Spleen (tissue), 11 donors: Measurements from ENCODE around the gene KRT84. TPM values are rescaled to one million over a fixed set of nuclear protein-coding genes. Genes with fewer than 3 reads are reported as not detected.

Source experiments
- DNase-seq: peaks from one replicate; pipeline ENCODE4 v3.0.0-alpha.2; 2020
- H3K27ac ChIP-seq, 8 donors: fragments of 200-600 bp; sonication (generic) in 7 of 8; 1 replicate in 4 of 8; 2 replicates in 4 of 8; pipeline versions ENCODE4 v1.5.0 to v1.8.0; 2016 to 2021; ENCODE audit warnings: inconsistent platforms in 4 of 8, mild to moderate bottlenecking in 4 of 8, moderate library complexity in 1 of 8
- H3K27me3 ChIP-seq, 7 donors: fragments of 200-600 bp; sonication (generic) in 6 of 7; replicated peaks in 1 of 7; 1 replicate in 4 of 7; 2 replicates in 3 of 7; pipeline versions ENCODE4 v1.5.0 to v1.8.0; 2016 to 2021; ENCODE audit warnings: inconsistent platforms in 3 of 7, mild to moderate bottlenecking in 1 of 7
- H3K36me3 ChIP-seq, 6 donors: fragments of 200-600 bp; sonication (generic) in 5 of 6; 1 replicate in 4 of 6; 2 replicates in 2 of 6; pipeline versions ENCODE4 v1.5.0 to v1.8.0; 2016 to 2021; ENCODE audit warnings: inconsistent platforms in 2 of 6
- H3K4me1 ChIP-seq, 6 donors: fragments of 200-600 bp; sonication (generic) in 5 of 6; 1 replicate in 3 of 6; 2 replicates in 3 of 6; pipeline versions ENCODE4 v1.5.0 to v1.8.0; 2016 to 2021; ENCODE audit warnings: inconsistent platforms in 3 of 6
- H3K4me3 ChIP-seq, 8 donors: fragments of 200-600 bp; sonication (generic) in 7 of 8; 1 replicate in 4 of 8; 2 replicates in 4 of 8; pipeline versions ENCODE4 v1.5.0 to v1.8.0; 2016 to 2021; ENCODE audit warnings: inconsistent platforms in 4 of 8, mild to moderate bottlenecking in 4 of 8, moderate library complexity in 2 of 8
- H3K9me3 ChIP-seq, 8 donors: fragments of 200-600 bp; sonication (generic) in 7 of 8; 1 replicate in 4 of 8; 2 replicates in 4 of 8; pipeline versions ENCODE4 v1.5.0 to v1.8.0; 2016 to 2021; ENCODE audit warnings: inconsistent platforms in 4 of 8
- CTCF ChIP-seq, 11 experiments: fragments of 200-600 bp in 7 of 11; fragments of 450-650 bp in 4 of 11; sonication (generic) in 4 of 11; IDR thresholded peaks in 8 of 11; conservative IDR thresholded peaks in 3 of 11; 1 replicate in 7 of 11; 2 replicates in 4 of 11; pipeline versions ENCODE4 v1.4.0 to v1.8.0; 2016 to 2021; ENCODE audit warnings: antibody characterized with exemption in 11 of 11, inconsistent platforms in 4 of 11, mild to moderate bottlenecking in 1 of 11
- POLR2A ChIP-seq, 3 donors: fragments of 450-650 bp; IDR thresholded peaks; one replicate each; pipeline ENCODE4 v1.5.1; 2017; ENCODE audit warnings: antibody characterized with exemption in 3 of 3, mild to moderate bottlenecking in 1 of 3
- POLR2AphosphoS5 ChIP-seq, 3 donors: sonication (generic); formaldehyde crosslinking; IDR thresholded peaks; one replicate each; pipeline ENCODE4 v1.5.1; 2017; ENCODE audit warnings: antibody characterized with exemption in 3 of 3
- WGBS, 5 donors: extraction: QIAGEN DNeasy Blood & Tissue Kit in 3 of 5; methylation state at CpG; one replicate each; pipeline versions ENCODE4 v1.1.5 to v1.1.7; 2013 to 2018; 5-methylcytosine and 5-hydroxymethylcytosine counted together
- intact Hi-C: fragments of 100-400 bp; cut with DNase I; formaldehyde crosslinking; loops from one replicate; pipeline ENCODE4 v1.15.0; 2023; ENCODE audit warnings: low total_unique reads
- polyA plus RNA-seq, 3 donors: library from polyadenylated mRNA; stranded (reverse); fragments of 200-250 nt; gene quantifications; one replicate each; pipeline ENCODE4 v1.2.1, GENCODE V29; 2013
- total RNA-seq, 7 donors: library from RNA; depleted of rRNA in 3 of 7; stranded (reverse); fragments of >200 nt in 3 of 7; fragmentation: NEBNext Ultra II Directional in 4 of 7; extraction: Animal tissue kit (Norgen Biotek cat#: 25700) in 4 of 7; gene quantifications; one replicate each; pipeline versions ENCODE4 v1.1.0 to v1.2.1, GENCODE V29; 2016 to 2021
- donor health status: healthy with polysubstance abuse.
- donor health status: DM: no; HTN: no; CAD: no; lungs with moderate emphysema.
- donor health status: DM: no; HTN: no; CAD: no.
- donor health status: Bipolar disorder and iron deficiency.
- donor health status: healthy.
- donor health status: DM: no; HTN: no; CAD: no.
- donor health status: DM: yes; HTN: yes; CAD: no.

Gene KRT84
- total and polyA plus RNA-seq, 10 donors: 0.52 TPM; not detected in 9

- H3K4me3 ChIP-seq: no peak overlapping the region
- H3K27ac ChIP-seq: no peak overlapping the region
- WGBS, 5 donors: 85 to 98% (median 93%) methylated on average over 6 to 12 of the region's 12 CpGs
- TF ChIP-seq CTCF (IDR thresholded peaks at IDR 0.05 in 8 of 11, conservative IDR thresholded peaks at IDR 0.05 in 3 of 11) (no peak), POLR2A (IDR thresholded peaks at IDR 0.05) (no peak), POLR2AphosphoS5 (IDR thresholded peaks at IDR 0.05) (no peak)
- intact Hi-C loops: no loop called here
- no peaks in the 10 kb centered on the region for H3K36me3 ChIP-seq
- H3K27me3 ChIP-seq: peaks cover 0 to 8% (median 0%) of the 10 kb centered on the region in 7 donors
- peaks cover 0 to 11% (median 0%) of the 10 kb centered on the region in 8 donors for H3K9me3 ChIP-seq
- no peaks in the 10 kb centered on the region for H3K4me1 ChIP-seq
- peak; percentile 59 for DNase-seq
These were observed 41.3 kb downstream of the KRT84 start for GRCh38 chr12:52344111-52344510.

GRCh38 chr12:52343550-52343949, 41.9 kb downstream of the KRT84 start:
- no peak overlapping the region for H3K4me3 ChIP-seq
- H3K27me3 ChIP-seq: peaks cover 0 to 10% (median 0%) of the 10 kb centered on the region in 7 donors
- intact Hi-C loops: no loop called here
- 68 to 100% (median 92%) methylated on average over 2 of the region's 2 CpGs for WGBS, 5 donors
- peaks cover 0 to 11% (median 0%) of the 10 kb centered on the region in 8 donors for H3K9me3 ChIP-seq
- no peaks in the 10 kb centered on the region for H3K4me1 ChIP-seq
- DNase-seq: peak; percentile 49
- TF ChIP-seq CTCF (IDR thresholded peaks at IDR 0.05 in 8 of 11, conservative IDR thresholded peaks at IDR 0.05 in 3 of 11): no peak
- TF ChIP-seq POLR2A (IDR thresholded peaks at IDR 0.05): no peak
- no peak for TF ChIP-seq POLR2AphosphoS5 (IDR thresholded peaks at IDR 0.05)
- H3K27ac ChIP-seq: no peak overlapping the region
- H3K36me3 ChIP-seq: no peaks in the 10 kb centered on the region

- 75 to 91% (median 84%) methylated on average over 2 of the region's 2 CpGs for WGBS, 5 donors
These were observed 42.5 kb downstream of the KRT84 start for GRCh38 chr12:52342781-52343490.

GRCh38 chr12:52341066-52341580, 44.3 kb downstream of the KRT84 start:
- 85 to 91% (median 91%) methylated on average over 13 to 14 of the region's 14 CpGs for WGBS, 5 donors

More at GRCh38 chr12:52342781-52343490, 42.5 kb downstream of the KRT84 start:
- no peak overlapping the region for H3K27ac ChIP-seq
- DNase-seq: peak; percentile 20
- H3K36me3 ChIP-seq: no peaks in the 10 kb centered on the region
- no peak overlapping the region for H3K4me3 ChIP-seq
- TF ChIP-seq POLR2A (IDR thresholded peaks at IDR 0.05): no peak
- peaks cover 0 to 11% (median 0%) of the 10 kb centered on the region in 8 donors for H3K9me3 ChIP-seq
- H3K4me1 ChIP-seq: no peaks in the 10 kb centered on the region
- peaks cover 0 to 15% (median 0%) of the 10 kb centered on the region in 7 donors for H3K27me3 ChIP-seq
- intact Hi-C loops: no loop called here

More at GRCh38 chr12:52341066-52341580, 44.3 kb downstream of the KRT84 start:
- no peak overlapping the region for H3K27ac ChIP-seq
- peaks cover 0 to 25% (median 12%) of the 10 kb centered on the region in 8 donors for H3K9me3 ChIP-seq
- H3K4me3 ChIP-seq: no peak overlapping the region
- H3K4me1 ChIP-seq: no peaks in the 10 kb centered on the region
- peak; percentile 55 for DNase-seq
- no peaks in the 10 kb centered on the region for H3K36me3 ChIP-seq
- peaks cover 0 to 15% (median 0%) of the 10 kb centered on the region in 7 donors for H3K27me3 ChIP-seq
- TF ChIP-seq POLR2AphosphoS5 (IDR thresholded peaks at IDR 0.05) (no peak), CTCF (IDR thresholded peaks at IDR 0.05 in 8 of 11, conservative IDR thresholded peaks at IDR 0.05 in 3 of 11) (no peak), POLR2A (IDR thresholded peaks at IDR 0.05) (no peak)
- intact Hi-C loops: no loop called here
